OCI-LY3 (cell line): ENCODE data around the gene CFAP157.

ENCODE experiments used
- CTCF ChIP-seq: fragments of 200-600, 300-600 bp; sonication (generic); IDR thresholded peaks from 2 replicates; pipeline ENCODE4 v1.5.1; 2014; ENCODE audit warnings: antibody characterized with exemption, low read length, low read depth
- EZH2phosphoT487 ChIP-seq: fragments of 200-600 bp; shearing (Covaris generic); IDR thresholded peaks from 2 replicates; pipeline ENCODE4 v1.6.1; 2018; ENCODE audit warnings: antibody characterized with exemption, mixed run types, low read depth

- TF ChIP-seq CTCF (no peak), EZH2phosphoT487 (no peak)
Observed at GRCh38 chr9:127662617-127663016, 44.2 kb upstream of the CFAP157 start.
